Panc1 (cell line): ENCODE results near the gene ALOX12. TPM values are rescaled to one million over a fixed set of nuclear protein-coding genes. Genes with fewer than 3 reads are reported as not detected.

Experiments
- total RNA-seq: library from RNA; stranded (reverse); gene quantifications from one replicate; pipeline ENCODE4 v1.2.1, GENCODE V29; 2021; ENCODE audit not compliant: unreplicated experiment

ALOX12 gene
- total RNA-seq, 1 experiment from 2014 or later = not detected

Other genes with a start within 250 kb of the ALOX12 start
- gene XAF1, start 240.0 kb upstream of the ALOX12 start, total RNA-seq = 3.5 TPM
- gene FBXO39, start 219.8 kb upstream of the ALOX12 start, total RNA-seq = not detected
- not detected for gene TEKT1, start 164.3 kb upstream of the ALOX12 start, total RNA-seq
- 196 TPM for gene RNASEK, start 16.6 kb downstream of the ALOX12 start, total RNA-seq
- 0.18 TPM for gene BCL6B, start 27.0 kb downstream of the ALOX12 start, total RNA-seq
- 13.1 TPM for gene SLC16A13, start 40.0 kb downstream of the ALOX12 start, total RNA-seq
- gene SLC16A11, start 48.0 kb downstream of the ALOX12 start, total RNA-seq = not detected
- gene CLEC10A, start 84.2 kb downstream of the ALOX12 start, total RNA-seq = not detected
- gene ASGR2, start 118.8 kb downstream of the ALOX12 start, total RNA-seq = 0.21 TPM
- gene ASGR1, start 183.3 kb downstream of the ALOX12 start, total RNA-seq = 1.3 TPM
- 32.4 TPM for gene DLG4, start 223.8 kb downstream of the ALOX12 start, total RNA-seq
- 305 TPM for gene ACADVL, start 223.9 kb downstream of the ALOX12 start, total RNA-seq
- 84.2 TPM for gene DVL2, start 238.5 kb downstream of the ALOX12 start, total RNA-seq
- 69.3 TPM for gene PHF23, start 243.4 kb downstream of the ALOX12 start, total RNA-seq
- gene GABARAP, start 246.4 kb downstream of the ALOX12 start, total RNA-seq = 289 TPM